ENCODE data around the gene CNTROB.
"Not testable (repeated sequence)": the region's sequence is repeated elsewhere in the genome, so short reads cannot be mapped to it uniquely, and the experiment has no call there.

GRCh38 chr17:7953266-7953665 lies 21.3 kb downstream of the CNTROB start:
- TF ChIP-seq HDGF (IDR thresholded peaks at IDR 0.05; ENCODE audit: borderline replicate concordance); ELF4 (IDR thresholded peaks at IDR 0.05); NFRKB (IDR thresholded peaks at IDR 0.05); SUZ12 (IDR thresholded peaks at IDR 0.05); L3MBTL2 (conservative IDR thresholded peaks at IDR 0.05); BHLHE40 (IDR thresholded peaks at IDR 0.05; ENCODE audit: borderline replicate concordance); FOXM1 (IDR thresholded peaks at IDR 0.05; ENCODE audit: borderline replicate concordance): not testable (repeated sequence)

Measured in HEK293T (cell line).